ENCODE results near the gene INSC.

DNA sequence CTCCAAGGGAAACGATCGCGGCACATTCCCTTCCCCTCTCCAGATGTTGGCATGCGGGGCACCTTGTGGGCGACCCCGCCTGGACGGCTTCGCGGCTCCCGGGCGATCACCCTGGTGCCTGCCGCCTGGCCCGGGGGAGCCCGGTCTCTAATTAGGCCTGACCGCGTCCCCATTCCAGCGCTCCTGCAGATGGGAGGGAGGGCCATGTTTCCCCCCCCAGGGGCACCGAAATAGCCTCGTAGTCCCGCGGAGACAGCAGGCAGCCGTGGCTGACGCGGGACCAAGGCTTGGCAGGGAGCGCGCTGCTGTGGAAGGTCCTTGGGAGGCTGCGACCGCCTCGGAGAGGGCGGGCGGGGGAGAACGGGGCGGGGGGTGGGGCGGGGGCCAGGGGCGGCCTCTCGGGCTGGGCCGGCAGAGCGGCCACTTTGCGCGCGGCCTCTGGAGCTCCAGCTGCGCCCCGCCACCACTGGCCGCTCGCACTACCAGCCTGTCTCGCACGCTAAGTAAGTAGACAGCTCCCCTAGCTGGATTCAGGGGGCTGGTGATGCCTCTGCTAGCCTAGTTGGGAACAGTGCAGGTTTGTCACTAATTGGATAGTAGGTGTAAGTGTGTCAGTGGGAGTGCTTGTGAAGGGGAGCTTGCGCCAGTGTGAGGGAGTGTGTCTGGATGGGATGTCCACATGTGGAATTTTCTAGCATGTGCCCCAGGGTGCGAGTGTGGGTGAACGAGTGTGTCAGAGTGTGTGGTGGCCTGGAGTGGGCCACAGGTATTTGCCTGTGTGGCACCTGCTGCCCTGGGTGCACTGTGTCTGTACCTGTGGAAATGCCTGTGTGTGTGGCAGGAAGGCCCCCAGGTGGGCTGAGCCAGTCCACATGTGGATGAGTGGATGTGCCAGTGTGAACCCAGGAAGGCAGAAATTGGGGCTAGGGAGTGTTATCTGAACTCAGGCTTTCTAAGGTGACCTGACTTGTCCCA is at the start of gene INSC:
- TF ChIP-seq TCF12 (IDR thresholded peaks at IDR 0.05; ENCODE audit: low read depth) (no peak), EP300 (IDR thresholded peaks at IDR 0.05; ENCODE audit: borderline replicate concordance) (no peak), RAD21 (IDR thresholded peaks at IDR 0.05; ENCODE audit: low read depth) (no peak), CEBPB (IDR thresholded peaks at IDR 0.05) (no peak), FOXM1 (IDR thresholded peaks at IDR 0.05; ENCODE audit: borderline replicate concordance, low read depth) (no peak), YY1 (IDR thresholded peaks at IDR 0.05; ENCODE audit: low read depth) (no peak), CREB1 (IDR thresholded peaks at IDR 0.05; ENCODE audit: low read depth) (no peak), ZBTB7A (IDR thresholded peaks at IDR 0.05; ENCODE audit: low read depth) (no peak), NFIC (IDR thresholded peaks at IDR 0.05) (no peak), EGR1 (IDR thresholded peaks at IDR 0.05) (no peak), TAF1 (IDR thresholded peaks at IDR 0.05; ENCODE audit: low read depth) (no peak)
- TF ChIP-seq, protein P1, sequence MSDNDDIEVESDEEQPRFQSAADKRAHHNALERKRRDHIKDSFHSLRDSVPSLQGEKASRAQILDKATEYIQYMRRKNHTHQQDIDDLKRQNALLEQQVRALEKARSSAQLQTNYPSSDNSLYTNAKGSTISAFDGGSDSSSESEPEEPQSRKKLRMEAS (IDR thresholded peaks at IDR 0.05) = no peak
- TF ChIP-seq, protein P2, sequence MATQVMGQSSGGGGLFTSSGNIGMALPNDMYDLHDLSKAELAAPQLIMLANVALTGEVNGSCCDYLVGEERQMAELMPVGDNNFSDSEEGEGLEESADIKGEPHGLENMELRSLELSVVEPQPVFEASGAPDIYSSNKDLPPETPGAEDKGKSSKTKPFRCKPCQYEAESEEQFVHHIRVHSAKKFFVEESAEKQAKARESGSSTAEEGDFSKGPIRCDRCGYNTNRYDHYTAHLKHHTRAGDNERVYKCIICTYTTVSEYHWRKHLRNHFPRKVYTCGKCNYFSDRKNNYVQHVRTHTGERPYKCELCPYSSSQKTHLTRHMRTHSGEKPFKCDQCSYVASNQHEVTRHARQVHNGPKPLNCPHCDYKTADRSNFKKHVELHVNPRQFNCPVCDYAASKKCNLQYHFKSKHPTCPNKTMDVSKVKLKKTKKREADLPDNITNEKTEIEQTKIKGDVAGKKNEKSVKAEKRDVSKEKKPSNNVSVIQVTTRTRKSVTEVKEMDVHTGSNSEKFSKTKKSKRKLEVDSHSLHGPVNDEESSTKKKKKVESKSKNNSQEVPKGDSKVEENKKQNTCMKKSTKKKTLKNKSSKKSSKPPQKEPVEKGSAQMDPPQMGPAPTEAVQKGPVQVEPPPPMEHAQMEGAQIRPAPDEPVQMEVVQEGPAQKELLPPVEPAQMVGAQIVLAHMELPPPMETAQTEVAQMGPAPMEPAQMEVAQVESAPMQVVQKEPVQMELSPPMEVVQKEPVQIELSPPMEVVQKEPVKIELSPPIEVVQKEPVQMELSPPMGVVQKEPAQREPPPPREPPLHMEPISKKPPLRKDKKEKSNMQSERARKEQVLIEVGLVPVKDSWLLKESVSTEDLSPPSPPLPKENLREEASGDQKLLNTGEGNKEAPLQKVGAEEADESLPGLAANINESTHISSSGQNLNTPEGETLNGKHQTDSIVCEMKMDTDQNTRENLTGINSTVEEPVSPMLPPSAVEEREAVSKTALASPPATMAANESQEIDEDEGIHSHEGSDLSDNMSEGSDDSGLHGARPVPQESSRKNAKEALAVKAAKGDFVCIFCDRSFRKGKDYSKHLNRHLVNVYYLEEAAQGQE (IDR thresholded peaks at IDR 0.05; ENCODE audit: low read depth) = no peak
- TF ChIP-seq, protein P3, sequence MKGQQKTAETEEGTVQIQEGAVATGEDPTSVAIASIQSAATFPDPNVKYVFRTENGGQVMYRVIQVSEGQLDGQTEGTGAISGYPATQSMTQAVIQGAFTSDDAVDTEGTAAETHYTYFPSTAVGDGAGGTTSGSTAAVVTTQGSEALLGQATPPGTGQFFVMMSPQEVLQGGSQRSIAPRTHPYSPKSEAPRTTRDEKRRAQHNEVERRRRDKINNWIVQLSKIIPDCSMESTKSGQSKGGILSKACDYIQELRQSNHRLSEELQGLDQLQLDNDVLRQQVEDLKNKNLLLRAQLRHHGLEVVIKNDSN (IDR thresholded peaks at IDR 0.05) = no peak
